ENCODE measurements around the gene PRKN. TPM values are rescaled to one million over a fixed set of nuclear protein-coding genes. Genes with fewer than 3 reads are reported as not detected.
"Not testable (repeated sequence)": the region's sequence is repeated elsewhere in the genome, so short reads cannot be mapped to it uniquely, and the experiment has no call there.

PRKN gene
- total and polyA plus RNA-seq, 9 donors, result 3.0 to 15.0 (median 9.2) TPM

DNA sequence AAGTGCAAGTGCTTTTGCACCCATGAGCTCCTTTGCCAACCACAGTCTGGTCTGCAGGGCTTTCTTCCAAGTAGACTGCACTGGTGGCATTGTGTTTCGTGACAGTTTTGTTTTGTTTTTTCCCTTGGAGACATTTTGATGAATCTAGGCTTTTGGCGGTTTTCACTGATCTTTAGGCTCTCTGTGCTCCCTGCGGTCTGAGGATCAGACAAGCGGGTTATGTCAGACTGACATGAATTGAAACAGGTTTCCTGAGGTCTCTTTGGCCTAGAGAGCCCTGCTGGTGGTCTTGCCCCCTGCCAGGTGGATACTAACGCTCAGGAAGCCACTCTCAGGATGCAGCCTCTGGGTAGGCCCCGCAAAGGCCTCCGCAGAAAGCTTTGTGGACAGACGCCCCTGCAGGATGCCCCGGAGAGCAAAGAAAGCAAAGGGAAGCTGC, 898.3 kb downstream of the PRKN start:
- WGBS, 3 donors, result 88 to 94% (median 92%) methylated on average over 9 of the region's 9 CpGs
- TF ChIP-seq, protein P1, sequence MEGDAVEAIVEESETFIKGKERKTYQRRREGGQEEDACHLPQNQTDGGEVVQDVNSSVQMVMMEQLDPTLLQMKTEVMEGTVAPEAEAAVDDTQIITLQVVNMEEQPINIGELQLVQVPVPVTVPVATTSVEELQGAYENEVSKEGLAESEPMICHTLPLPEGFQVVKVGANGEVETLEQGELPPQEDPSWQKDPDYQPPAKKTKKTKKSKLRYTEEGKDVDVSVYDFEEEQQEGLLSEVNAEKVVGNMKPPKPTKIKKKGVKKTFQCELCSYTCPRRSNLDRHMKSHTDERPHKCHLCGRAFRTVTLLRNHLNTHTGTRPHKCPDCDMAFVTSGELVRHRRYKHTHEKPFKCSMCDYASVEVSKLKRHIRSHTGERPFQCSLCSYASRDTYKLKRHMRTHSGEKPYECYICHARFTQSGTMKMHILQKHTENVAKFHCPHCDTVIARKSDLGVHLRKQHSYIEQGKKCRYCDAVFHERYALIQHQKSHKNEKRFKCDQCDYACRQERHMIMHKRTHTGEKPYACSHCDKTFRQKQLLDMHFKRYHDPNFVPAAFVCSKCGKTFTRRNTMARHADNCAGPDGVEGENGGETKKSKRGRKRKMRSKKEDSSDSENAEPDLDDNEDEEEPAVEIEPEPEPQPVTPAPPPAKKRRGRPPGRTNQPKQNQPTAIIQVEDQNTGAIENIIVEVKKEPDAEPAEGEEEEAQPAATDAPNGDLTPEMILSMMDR (IDR thresholded peaks at IDR 0.05), result no peak
- TF ChIP-seq POLR2A (IDR thresholded peaks at IDR 0.05), result no peak
- TF ChIP-seq EP300 (IDR thresholded peaks at IDR 0.05), result no peak
- Histone ChIP-seq H3K27me3 (no peaks in the 10 kb centered on the region), H3K36me3 (no peaks in the 10 kb centered on the region), H3K9me3 (no peaks in the 10 kb centered on the region), H3K4me1 (ENCODE audit: insufficient read depth) (no peaks in the 10 kb centered on the region), H3K4me3 (no peak overlapping the region), H3K27ac (no peak overlapping the region)
- intact Hi-C loops (cut with DNase I), result no loop called here
- DNase-seq, result no peak

DNA sequence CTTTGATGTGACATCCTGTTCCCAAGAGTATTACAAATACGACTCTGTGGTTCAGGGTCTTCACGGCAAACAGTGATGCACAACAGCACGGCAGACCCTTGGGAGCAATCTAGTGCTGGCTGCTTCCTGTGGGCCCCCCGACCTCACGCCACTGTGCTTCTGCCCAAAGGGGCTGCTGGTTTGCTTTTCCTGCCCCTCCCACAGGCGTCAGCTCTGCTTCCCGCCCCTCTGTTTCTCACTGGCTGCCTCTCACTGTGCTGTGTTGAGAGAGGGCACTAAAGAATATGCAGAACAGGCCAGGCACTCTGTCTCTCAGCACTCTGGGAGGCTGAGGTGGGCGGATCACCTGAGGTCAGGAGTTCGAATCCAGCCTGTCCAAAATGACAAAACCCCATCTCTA, 899.2 kb downstream of the PRKN start:
- H3K4me1 ChIP-seq (ENCODE audit: insufficient read depth), result no peaks in the 10 kb centered on the region
- no peaks in the 10 kb centered on the region for H3K27me3 ChIP-seq
- TF ChIP-seq POLR2A (IDR thresholded peaks at IDR 0.05) (no peak), EP300 (IDR thresholded peaks at IDR 0.05) (no peak)
- TF ChIP-seq, protein P1 (IDR thresholded peaks at IDR 0.05), result no peak
- no peaks in the 10 kb centered on the region for H3K9me3 ChIP-seq
- intact Hi-C loops (cut with DNase I), result no loop called here
- WGBS, 3 donors, result 67 to 77% (median 76%) methylated on average over 9 of the region's 9 CpGs
- H3K4me3 ChIP-seq, result no peak overlapping the region
- no peak overlapping the region for H3K27ac ChIP-seq
- no peak for DNase-seq
- H3K36me3 ChIP-seq, result no peaks in the 10 kb centered on the region

- Histone ChIP-seq H3K9me3 (no peaks in the 10 kb centered on the region), H3K4me3 (no peak overlapping the region), H3K36me3 (no peaks in the 10 kb centered on the region), H3K4me1 (ENCODE audit: insufficient read depth) (no peaks in the 10 kb centered on the region), H3K27ac (no peak overlapping the region), H3K27me3 (no peaks in the 10 kb centered on the region)
- DNase-seq, result no peak
- TF ChIP-seq, protein P1 (IDR thresholded peaks at IDR 0.05), result no peak
- TF ChIP-seq EP300 (IDR thresholded peaks at IDR 0.05), result no peak
- TF ChIP-seq POLR2A (IDR thresholded peaks at IDR 0.05), result no peak
- 83 to 87% (median 85%) methylated on average over 6 of the region's 6 CpGs for WGBS, 3 donors
- intact Hi-C loops (cut with DNase I), result no loop called here
These were observed 901.1 kb downstream of the PRKN start for GRCh38 chr6:161826512-161826911.

DNA sequence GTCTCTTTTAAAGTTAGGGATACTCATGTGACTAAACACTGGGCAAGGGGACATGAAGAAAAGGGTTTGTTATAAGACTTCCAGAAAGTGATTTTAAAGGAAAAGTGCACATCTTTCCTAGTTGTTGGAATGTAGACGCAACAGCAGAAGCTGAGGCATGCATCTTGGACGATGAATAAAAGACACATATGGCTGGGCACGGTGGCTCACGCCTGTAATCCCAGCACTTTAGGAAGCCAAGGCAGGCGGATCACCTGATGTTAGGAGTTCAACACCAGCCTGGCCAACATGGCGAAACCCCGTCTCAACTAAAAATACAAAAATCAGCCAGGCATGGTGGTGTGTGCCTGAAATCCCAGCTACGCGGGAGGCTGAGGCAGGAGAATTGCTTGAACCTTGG, 905.4 kb downstream of the PRKN start:
- H3K36me3 ChIP-seq; intact Hi-C loops (cut with DNase I); H3K27me3 ChIP-seq; DNase-seq; H3K9me3 ChIP-seq; H3K4me3 ChIP-seq; H3K27ac ChIP-seq; H3K4me1 ChIP-seq (ENCODE audit: insufficient read depth): not testable (repeated sequence)
- 93 to 94% (median 94%) methylated on average over 9 of the region's 9 CpGs for WGBS, 3 donors

DNA sequence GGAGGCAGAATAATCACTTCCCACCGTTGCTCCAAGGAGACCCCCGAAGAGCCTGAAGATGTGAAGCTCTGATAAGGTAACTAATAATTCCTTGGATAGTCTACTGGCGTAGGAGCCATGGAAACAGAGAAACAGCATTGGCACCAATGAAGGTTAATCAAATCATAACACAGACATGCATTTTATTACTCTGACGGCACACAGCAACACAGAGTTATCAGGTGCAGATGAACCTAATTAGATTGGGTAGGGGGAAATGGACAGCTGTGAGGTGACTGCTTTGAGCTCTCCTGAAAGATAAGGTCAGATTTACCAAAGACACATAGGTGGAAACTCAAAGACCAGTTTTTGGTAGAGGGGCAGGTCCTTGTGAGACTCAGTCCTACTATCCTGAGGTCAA, 909.7 kb downstream of the PRKN start:
- WGBS, 3 donors, result 74 to 76% (median 75%) methylated on average over 4 of the region's 4 CpGs
- Histone ChIP-seq H3K9me3 (no peaks in the 10 kb centered on the region), H3K27ac (no peak overlapping the region), H3K4me1 (ENCODE audit: insufficient read depth) (no peaks in the 10 kb centered on the region), H3K27me3 (no peaks in the 10 kb centered on the region), H3K36me3 (no peaks in the 10 kb centered on the region), H3K4me3 (no peak overlapping the region)
- TF ChIP-seq POLR2A (IDR thresholded peaks at IDR 0.05) (no peak), EP300 (IDR thresholded peaks at IDR 0.05) (no peak)
- TF ChIP-seq, protein P1 (IDR thresholded peaks at IDR 0.05), result no peak
- intact Hi-C loops (cut with DNase I), result no loop called here
- no peak for DNase-seq
